ENCODE results near the gene BIVM.

- no peak for TF ChIP-seq CTCF (IDR thresholded peaks at IDR 0.05; ENCODE audit: low read depth, low read length, missing input control)
- TF ChIP-seq RAD21 (IDR thresholded peaks at IDR 0.05) = no peak
- TF ChIP-seq ATF3 (IDR thresholded peaks at IDR 0.05) = no peak
- TF ChIP-seq JUND (IDR thresholded peaks at IDR 0.05) = no peak
- no peak for TF ChIP-seq REST (IDR thresholded peaks at IDR 0.05)
- no peak for TF ChIP-seq GABPA (IDR thresholded peaks at IDR 0.05 in 1 of 2, conservative IDR thresholded peaks at IDR 0.05 in 1 of 2)
These were observed 53.6 kb downstream of the BIVM start for GRCh38 chr13:102852556-102852955.
